SH-SY5Y (cell line): ENCODE results near the gene SARNP.

Experiments used
- GATA2 ChIP-seq: IDR thresholded peaks from 2 replicates; pipeline ENCODE4 v1.6.1; 2011; ENCODE audit warnings: mild to moderate bottlenecking, low read depth, low read length
- GATA3 ChIP-seq: IDR thresholded peaks from 2 replicates; pipeline ENCODE4 v1.6.1; 2011; ENCODE audit warnings: low read depth, mild to moderate bottlenecking, low read length, moderate library complexity

Gene SARNP

DNA sequence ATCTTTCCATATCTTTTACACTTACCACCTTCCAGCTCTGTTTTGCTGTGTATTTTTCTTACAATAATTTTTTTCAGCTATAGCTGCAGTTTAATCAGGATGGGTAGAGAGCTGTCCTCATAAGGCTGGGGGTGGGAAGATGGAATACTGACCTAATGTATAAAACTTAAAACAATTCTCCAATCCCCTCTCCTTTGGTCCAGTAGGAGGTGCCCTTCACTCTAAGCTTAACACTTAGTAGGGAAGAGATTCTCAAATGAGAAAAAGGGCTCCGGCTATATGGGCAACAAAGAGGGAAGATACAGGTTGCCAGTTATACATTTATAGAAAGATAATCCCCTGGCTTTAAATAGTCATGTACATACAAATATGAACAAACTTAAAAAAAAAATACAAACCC is 3.2 kb upstream of the SARNP start:
- no peak for TF ChIP-seq GATA2
- no peak for TF ChIP-seq GATA3

DNA sequence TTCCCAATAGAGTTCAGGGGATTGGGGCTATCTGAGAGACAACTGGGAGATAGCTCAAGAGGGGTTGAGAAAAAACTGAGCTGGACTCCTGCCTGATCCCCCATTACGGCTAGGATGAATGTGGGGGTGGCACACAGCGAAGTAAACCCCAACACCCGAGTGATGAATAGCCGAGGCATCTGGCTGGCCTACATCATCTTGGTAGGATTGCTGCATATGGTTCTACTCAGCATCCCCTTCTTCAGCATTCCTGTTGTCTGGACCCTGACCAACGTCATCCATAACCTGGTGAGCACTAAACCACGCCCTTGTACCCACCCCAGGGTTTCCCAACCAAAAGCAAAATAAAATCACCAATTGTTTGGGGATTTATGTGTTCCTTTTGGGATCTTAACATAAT is 1.4 kb upstream of the SARNP start:
- TF ChIP-seq GATA2 (no peak), GATA3 (no peak)

- TF ChIP-seq GATA3 = no peak
- no peak for TF ChIP-seq GATA2
These were observed 710 bp upstream of the SARNP start for GRCh38 chr12:55818140-55818728.

- TF ChIP-seq GATA2 (no peak), GATA3 (no peak)
These were observed 611 bp downstream of the SARNP start for GRCh38 chr12:55816881-55817344.

GRCh38 chr12:55815473-55815872 is 2.1 kb downstream of the SARNP start:
- no peak for TF ChIP-seq GATA3
- TF ChIP-seq GATA2 = no peak

GRCh38 chr12:55814257-55814656 is 3.3 kb downstream of the SARNP start:
- no peak for TF ChIP-seq GATA3
- TF ChIP-seq GATA2 = no peak

- no peak for TF ChIP-seq GATA3
- TF ChIP-seq GATA2 = no peak
These were observed 5.4 kb downstream of the SARNP start for GRCh38 chr12:55812088-55812487.

GRCh38 chr12:55809274-55809673 is 8.2 kb downstream of the SARNP start:
- TF ChIP-seq GATA2 (no peak), GATA3 (no peak)

GRCh38 chr12:55806982-55807381 is 10.5 kb downstream of the SARNP start:
- TF ChIP-seq GATA3 = no peak

- TF ChIP-seq GATA3 (no peak), GATA2 (no peak)
These were observed 20.0 kb downstream of the SARNP start for GRCh38 chr12:55797550-55797949.

DNA sequence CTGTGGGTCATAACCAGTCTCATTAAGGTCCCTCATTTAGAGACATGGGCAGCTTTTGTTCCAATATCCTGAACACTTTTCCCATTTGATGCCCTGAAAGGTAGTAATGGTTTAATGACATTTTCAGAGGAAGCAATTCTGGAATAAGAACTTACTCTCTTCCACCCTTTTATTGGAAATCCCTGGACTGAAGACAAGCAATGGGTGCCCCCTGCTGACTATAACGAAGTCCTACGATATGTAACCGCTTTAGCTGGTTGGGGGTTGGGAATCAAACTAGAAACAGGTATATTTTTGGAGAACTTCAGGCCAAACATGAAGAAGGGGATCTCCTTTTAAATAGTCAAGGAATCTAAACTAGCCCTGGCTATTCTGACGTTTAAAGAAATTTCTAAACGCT is 20.5 kb downstream of the SARNP start:
- no peak for TF ChIP-seq GATA3

DNA sequence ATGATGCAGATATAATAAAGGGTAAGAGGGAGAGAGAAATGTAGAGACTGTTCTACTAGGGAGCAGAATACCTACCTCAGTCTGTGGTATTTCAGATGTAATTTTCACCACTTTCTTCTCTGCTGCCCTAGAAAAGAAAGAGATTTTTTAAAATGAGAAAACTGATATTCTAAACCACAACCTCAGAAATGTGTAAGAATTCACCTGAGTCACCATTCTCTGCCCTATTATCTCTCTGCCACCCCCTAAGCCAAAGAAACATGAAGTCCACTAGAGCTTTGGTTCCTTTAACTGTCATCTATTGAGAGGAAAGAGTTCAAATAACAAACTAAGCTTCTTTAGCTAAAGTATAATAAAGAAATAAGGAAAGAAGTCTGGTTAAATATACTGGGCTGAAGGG is 21.6 kb downstream of the SARNP start:
- TF ChIP-seq GATA3 (no peak), GATA2 (no peak)

- TF ChIP-seq GATA3 (no peak), GATA2 (no peak)
These were observed 27.6 kb downstream of the SARNP start for GRCh38 chr12:55789893-55790292.

- TF ChIP-seq GATA2 = no peak
- TF ChIP-seq GATA3 = no peak
These were observed 28.4 kb downstream of the SARNP start for GRCh38 chr12:55789171-55789570.

- TF ChIP-seq GATA3 (no peak), GATA2 (no peak)
These were observed 29.0 kb downstream of the SARNP start for GRCh38 chr12:55788546-55788945.

DNA sequence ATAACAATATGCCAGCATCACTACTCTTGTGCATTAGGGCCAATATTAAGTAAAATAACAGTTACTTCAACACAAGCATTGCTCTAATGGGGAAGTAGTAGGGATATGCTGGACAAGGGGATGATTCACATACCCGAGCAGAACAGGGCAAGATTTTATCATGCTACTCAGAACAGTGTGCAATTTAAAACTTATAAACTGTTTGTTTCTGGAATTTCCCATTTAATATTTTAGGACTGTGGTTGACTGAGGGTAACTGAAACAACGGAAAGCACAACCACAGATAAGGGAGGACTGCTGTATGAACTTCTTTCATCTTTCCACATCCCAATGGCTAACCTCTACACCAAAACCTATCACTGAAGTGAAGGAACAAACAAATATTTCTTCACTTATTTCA is 36.8 kb downstream of the SARNP start:
- TF ChIP-seq GATA2 = no peak
- no peak for TF ChIP-seq GATA3

DNA sequence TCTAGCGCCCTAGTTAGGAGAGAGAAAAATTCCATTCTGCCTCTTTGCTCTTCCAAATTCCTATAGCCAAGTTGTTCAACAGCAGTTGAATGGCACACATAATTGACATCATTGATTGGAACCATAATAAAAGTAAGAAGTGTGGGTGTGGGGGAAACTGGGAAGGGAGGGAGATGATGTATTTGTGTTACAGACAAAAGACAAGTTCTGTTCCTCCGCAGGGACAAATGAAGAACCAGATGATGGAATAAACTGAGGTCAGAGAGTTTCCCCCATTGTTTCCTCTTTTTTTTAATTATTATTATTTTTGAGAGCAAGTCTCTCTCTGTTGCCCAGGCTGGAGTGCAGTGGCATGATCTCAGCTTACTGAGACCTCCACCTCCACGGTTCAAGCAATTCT is 39.7 kb downstream of the SARNP start:
- no peak for TF ChIP-seq GATA3
- TF ChIP-seq GATA2 = no peak

GRCh38 chr12:55771736-55772135 is 45.8 kb downstream of the SARNP start:
- TF ChIP-seq GATA2 = no peak
- no peak for TF ChIP-seq GATA3

DNA sequence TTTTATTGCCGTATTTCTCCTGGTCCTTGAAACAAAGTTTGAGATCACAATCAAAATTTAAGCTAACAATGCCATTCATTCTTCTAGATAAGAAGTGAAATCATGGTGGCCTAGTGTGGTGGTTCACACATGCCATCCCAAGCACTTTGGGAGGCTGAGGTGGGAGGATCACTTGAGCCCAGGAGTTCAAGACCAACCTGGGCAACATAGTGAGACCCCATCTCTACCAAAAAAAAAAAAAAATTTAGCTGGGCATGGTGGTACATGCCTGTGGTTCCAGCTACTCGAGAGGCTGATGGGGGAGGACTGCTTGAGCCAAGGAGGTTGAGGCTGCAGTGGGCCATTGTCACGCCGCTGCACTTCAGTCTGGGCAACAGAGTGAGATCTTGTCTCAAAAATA is 50.4 kb downstream of the SARNP start:
- no peak for TF ChIP-seq GATA2
- TF ChIP-seq GATA3 = no peak
